ENCODE measurements around the gene TAP2. TPM values are rescaled to one million over a fixed set of nuclear protein-coding genes. Genes with fewer than 3 reads are reported as not detected.

TAP2 gene
- total and polyA plus RNA-seq, 3 experiments from 2014 or later = 35.8 to 228 (median 221) TPM

- peaks cover 0 to 10% (median 7%) of the 10 kb centered on the region in 5 donors for H3K9me3 Mint-ChIP-seq
These were observed 38.8 kb downstream of the TAP2 start for GRCh38 chr6:32799740-32800139.

GRCh38 chr6:32799168-32799567 lies 39.4 kb downstream of the TAP2 start:
- H3K4me1 Mint-ChIP-seq = peaks cover 10 to 11% (median 10%) of the 10 kb centered on the region in 3 donors
- POLR2A ChIA-PET = no interaction called here
- H3K9me3 Mint-ChIP-seq = peaks cover 0 to 10% (median 7%) of the 10 kb centered on the region in 5 donors
- H3K4me3 ChIP-seq (ENCODE audit: low read length) = no peak overlapping the region
- H3K9me3 ChIP-seq (ENCODE audit: low read length) = no peaks in the 10 kb centered on the region
- no peak for DNase-seq
- peaks cover 24 to 75% of the 10 kb centered on the region in 2 donors for H3K27me3 Mint-ChIP-seq
- CTCF ChIA-PET = interaction anchor here (1.1 to 2.4 kb wide), 3 partner anchors 39 to 386 kb away, joined by 3 to 10 read pairs (median 8); partner anchors contain the start of gene TAP2
- H3K4me1 ChIP-seq (ENCODE audit: insufficient read depth, low read length) = peaks cover 8% of the 10 kb centered on the region
- no peak overlapping the region for H3K27ac Mint-ChIP-seq
- no peaks in the 10 kb centered on the region for H3K36me3 ChIP-seq (ENCODE audit: insufficient read depth, low read length)
- H3K4me3 Mint-ChIP-seq = no peak overlapping the region
- no peaks in the 10 kb centered on the region for H3K27me3 ChIP-seq (ENCODE audit: insufficient read depth, low read length, poor library complexity, severe bottlenecking)
- H3K36me3 Mint-ChIP-seq = no peaks in the 10 kb centered on the region
- H3K27ac ChIP-seq (ENCODE audit: low read depth, low read length) = no peak overlapping the region

More at GRCh38 chr6:32799740-32800139, 38.8 kb downstream of the TAP2 start:
- peaks cover 8% of the 10 kb centered on the region for H3K4me1 ChIP-seq (ENCODE audit: insufficient read depth, low read length)
- H3K4me1 Mint-ChIP-seq = peaks cover 10 to 11% (median 10%) of the 10 kb centered on the region in 3 donors
- H3K36me3 Mint-ChIP-seq = no peaks in the 10 kb centered on the region
- H3K27me3 Mint-ChIP-seq = peaks cover 29 to 75% of the 10 kb centered on the region in 2 donors
- H3K27ac Mint-ChIP-seq = no peak overlapping the region
- no peak for DNase-seq
- ChIA-PET POLR2A (no interaction called here), CTCF (interaction anchor here (1.1 to 2.4 kb wide), 2 partner anchors 39 to 386 kb away, joined by 3 to 10 read pairs; partner anchors contain the start of gene TAP2)
- no peak overlapping the region for H3K4me3 ChIP-seq (ENCODE audit: low read length)
- H3K27me3 ChIP-seq (ENCODE audit: insufficient read depth, low read length, poor library complexity, severe bottlenecking) = no peaks in the 10 kb centered on the region
- H3K4me3 Mint-ChIP-seq = no peak overlapping the region
- no peaks in the 10 kb centered on the region for H3K36me3 ChIP-seq (ENCODE audit: insufficient read depth, low read length)
- no peak overlapping the region for H3K27ac ChIP-seq (ENCODE audit: low read depth, low read length)
- H3K9me3 ChIP-seq (ENCODE audit: low read length) = no peaks in the 10 kb centered on the region

GRCh38 chr6:32796848-32797776 lies 41.4 kb downstream of the TAP2 start:
- Mint-ChIP-seq H3K27me3 (peaks cover 26 to 75% of the 10 kb centered on the region in 2 donors), H3K4me1 (peaks cover 10 to 11% (median 10%) of the 10 kb centered on the region in 3 donors), H3K4me3 (peak overlapping the region in 6 of 7 donors; percentile 53 to 74 (median 59)), H3K36me3 (no peaks in the 10 kb centered on the region), H3K9me3 (peaks cover 0 to 10% (median 7%) of the 10 kb centered on the region in 5 donors), H3K27ac (peak overlapping the region in 1 of 8 donors; percentile 19)
- ChIA-PET CTCF (interaction anchor here (1.1 to 2.4 kb wide), 5 partner anchors 10 to 384 kb away, joined by 3 to 10 read pairs (median 5); no protein-coding TSS in a partner anchor), POLR2A (no interaction called here)
- H3K4me3 ChIP-seq (ENCODE audit: low read length) = peak overlapping the region; percentile 20
- peaks cover 8% of the 10 kb centered on the region for H3K4me1 ChIP-seq (ENCODE audit: insufficient read depth, low read length)
- H3K27me3 ChIP-seq (ENCODE audit: insufficient read depth, low read length, poor library complexity, severe bottlenecking) = no peaks in the 10 kb centered on the region
- no peaks in the 10 kb centered on the region for H3K9me3 ChIP-seq (ENCODE audit: low read length)
- H3K36me3 ChIP-seq (ENCODE audit: insufficient read depth, low read length) = no peaks in the 10 kb centered on the region
- peak; percentile 58 to 79 (median 72) for DNase-seq
- no peak overlapping the region for H3K27ac ChIP-seq (ENCODE audit: low read depth, low read length)

GRCh38 chr6:32794510-32794909 lies 44.0 kb downstream of the TAP2 start:
- H3K27ac ChIP-seq (ENCODE audit: low read depth, low read length) = no peak overlapping the region
- peaks cover 0 to 10% (median 7%) of the 10 kb centered on the region in 5 donors for H3K9me3 Mint-ChIP-seq
- H3K36me3 Mint-ChIP-seq = peaks cover 0 to 2% (median 0%) of the 10 kb centered on the region in 3 donors
- peaks cover 8% of the 10 kb centered on the region for H3K4me1 ChIP-seq (ENCODE audit: insufficient read depth, low read length)
- peaks cover 10% of the 10 kb centered on the region for H3K27me3 ChIP-seq (ENCODE audit: insufficient read depth, low read length, poor library complexity, severe bottlenecking)
- no peak overlapping the region for H3K27ac Mint-ChIP-seq
- H3K9me3 ChIP-seq (ENCODE audit: low read length) = no peaks in the 10 kb centered on the region
- no peak overlapping the region for H3K4me3 Mint-ChIP-seq
- no peaks in the 10 kb centered on the region for H3K36me3 ChIP-seq (ENCODE audit: insufficient read depth, low read length)
- no peak for DNase-seq
- POLR2A ChIA-PET = no interaction called here
- H3K4me1 Mint-ChIP-seq = peaks cover 10 to 11% (median 10%) of the 10 kb centered on the region in 3 donors
- H3K4me3 ChIP-seq (ENCODE audit: low read length) = no peak overlapping the region
- CTCF ChIA-PET = interaction anchor here (0.7 to 3.3 kb wide), 4 partner anchors 9 to 380 kb away, joined by 3 to 14 read pairs (median 6); partner anchors contain the start of gene TAP2
- H3K27me3 Mint-ChIP-seq = peaks cover 34 to 80% of the 10 kb centered on the region in 2 donors

- no peaks in the 10 kb centered on the region for H3K9me3 Mint-ChIP-seq
- ChIA-PET POLR2A (no interaction called here), CTCF (interaction anchor here (0.8 to 3.3 kb wide), 3 partner anchors 9 to 379 kb away, joined by 4 to 14 read pairs (median 4); no protein-coding TSS in a partner anchor)
- Histone ChIP-seq H3K27me3 (ENCODE audit: insufficient read depth, low read length, poor library complexity, severe bottlenecking) (peaks cover 10% of the 10 kb centered on the region), H3K4me3 (ENCODE audit: low read length) (no peak overlapping the region), H3K36me3 (ENCODE audit: insufficient read depth, low read length) (no peaks in the 10 kb centered on the region), H3K27ac (ENCODE audit: low read depth, low read length) (no peak overlapping the region), H3K4me1 (ENCODE audit: insufficient read depth, low read length) (peaks cover 8% of the 10 kb centered on the region), H3K9me3 (ENCODE audit: low read length) (no peaks in the 10 kb centered on the region)
- no peak overlapping the region for H3K4me3 Mint-ChIP-seq
- peaks cover 39 to 82% of the 10 kb centered on the region in 2 donors for H3K27me3 Mint-ChIP-seq
- H3K27ac Mint-ChIP-seq = no peak overlapping the region
- peaks cover 0 to 2% (median 0%) of the 10 kb centered on the region in 3 donors for H3K36me3 Mint-ChIP-seq
- DNase-seq = no peak
- H3K4me1 Mint-ChIP-seq = peaks cover 10 to 11% (median 10%) of the 10 kb centered on the region in 3 donors
These were observed 45.6 kb downstream of the TAP2 start for GRCh38 chr6:32792901-32793435.

- H3K36me3 ChIP-seq (ENCODE audit: insufficient read depth, low read length) = no peaks in the 10 kb centered on the region
- H3K4me3 Mint-ChIP-seq = no peak overlapping the region
- peaks cover 0 to 2% (median 0%) of the 10 kb centered on the region in 3 donors for H3K36me3 Mint-ChIP-seq
- no peak overlapping the region for H3K27ac Mint-ChIP-seq
- H3K4me3 ChIP-seq (ENCODE audit: low read length) = no peak overlapping the region
- H3K4me1 ChIP-seq (ENCODE audit: insufficient read depth, low read length) = no peaks in the 10 kb centered on the region
- ChIA-PET CTCF (no interaction called here), POLR2A (no interaction called here)
- peaks cover 46 to 89% of the 10 kb centered on the region in 2 donors for H3K27me3 Mint-ChIP-seq
- peaks cover 18% of the 10 kb centered on the region for H3K27me3 ChIP-seq (ENCODE audit: insufficient read depth, low read length, poor library complexity, severe bottlenecking)
- no peak for DNase-seq
- no peaks in the 10 kb centered on the region for H3K9me3 ChIP-seq (ENCODE audit: low read length)
- H3K27ac ChIP-seq (ENCODE audit: low read depth, low read length) = no peak overlapping the region
- no peaks in the 10 kb centered on the region for H3K9me3 Mint-ChIP-seq
- H3K4me1 Mint-ChIP-seq = no peaks in the 10 kb centered on the region
These were observed 48.2 kb downstream of the TAP2 start for GRCh38 chr6:32790306-32790705.

Data from CD8-positive, alpha-beta memory T cell (primary cell).